Stimulated activated CD8-positive, alpha-beta memory T cell treated with anti-CD3 and anti-CD28 coated beads, Interleukin-4, amount 100 ng/mL, for 48 hours (primary cell): Measurements from ENCODE around the gene PRKCH.
A peak's percentile ranks its signal among the peaks of the same experiment; 100 is the strongest.

ENCODE experiments used
- DNase-seq: peaks from one replicate; pipeline ENCODE4 v3.0.0-alpha.2; 2020

Gene PRKCH

DNA sequence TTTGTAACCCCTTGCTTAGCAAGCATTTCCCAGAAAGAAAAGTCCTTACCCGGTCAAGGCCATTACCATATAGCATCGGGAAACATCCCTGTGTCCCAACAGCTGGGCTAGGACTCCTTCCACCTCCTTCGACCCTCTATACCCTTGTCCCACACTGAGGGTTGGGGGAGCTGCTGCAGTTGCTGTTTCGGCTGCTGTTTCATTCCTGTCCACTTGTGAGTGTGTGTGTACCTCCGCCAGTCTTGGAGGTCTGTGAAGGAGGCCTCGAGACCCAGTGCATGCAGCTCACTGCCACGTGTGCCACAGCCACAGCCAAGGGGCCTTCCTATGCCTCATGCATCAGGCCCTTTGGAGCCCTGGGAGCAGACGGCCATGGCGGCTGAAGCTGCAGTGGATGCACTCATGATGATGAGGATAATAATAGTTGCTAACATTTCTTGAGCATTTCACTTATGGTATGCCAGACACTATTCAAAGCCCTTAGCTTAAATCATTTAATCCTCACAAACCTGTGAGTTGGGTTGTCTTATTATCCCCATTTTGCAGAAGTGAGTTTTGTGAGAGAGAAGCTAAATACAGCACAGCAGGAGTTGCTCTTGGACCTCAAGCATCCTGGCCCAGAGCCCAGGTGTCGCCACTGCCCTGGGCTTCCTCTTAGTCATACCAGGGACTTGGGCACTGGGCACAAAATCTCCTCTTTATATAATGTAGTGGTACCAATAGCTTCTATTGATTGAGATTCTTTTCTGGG is 156.5 kb downstream of the PRKCH start:
- DNase-seq: peak; percentile 64

DNA sequence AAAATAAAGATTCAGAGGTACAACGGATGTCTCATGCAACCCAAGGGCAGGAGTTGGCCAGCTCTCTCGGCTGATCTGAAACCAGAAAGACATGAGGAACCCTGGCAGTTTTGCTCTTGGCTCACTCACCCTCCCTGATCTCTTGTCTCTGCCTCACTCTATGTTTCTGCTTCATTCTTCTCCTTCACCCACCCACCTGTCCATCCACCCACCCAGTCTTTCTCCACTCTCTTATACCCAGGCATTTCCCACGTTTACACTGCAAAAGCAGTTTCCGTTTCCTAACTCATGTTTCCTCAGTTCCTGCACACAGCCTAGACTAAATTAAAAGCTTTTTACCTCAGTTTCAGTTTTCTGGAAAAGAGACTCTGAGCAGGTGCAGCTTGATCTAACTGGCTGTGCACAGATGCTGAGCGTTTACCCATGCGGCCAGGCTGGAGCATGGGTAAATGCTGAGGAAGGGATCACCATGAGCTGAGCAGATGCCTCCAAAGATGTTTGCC is 157.6 kb downstream of the PRKCH start:
- DNase-seq: peak; percentile 57

DNA sequence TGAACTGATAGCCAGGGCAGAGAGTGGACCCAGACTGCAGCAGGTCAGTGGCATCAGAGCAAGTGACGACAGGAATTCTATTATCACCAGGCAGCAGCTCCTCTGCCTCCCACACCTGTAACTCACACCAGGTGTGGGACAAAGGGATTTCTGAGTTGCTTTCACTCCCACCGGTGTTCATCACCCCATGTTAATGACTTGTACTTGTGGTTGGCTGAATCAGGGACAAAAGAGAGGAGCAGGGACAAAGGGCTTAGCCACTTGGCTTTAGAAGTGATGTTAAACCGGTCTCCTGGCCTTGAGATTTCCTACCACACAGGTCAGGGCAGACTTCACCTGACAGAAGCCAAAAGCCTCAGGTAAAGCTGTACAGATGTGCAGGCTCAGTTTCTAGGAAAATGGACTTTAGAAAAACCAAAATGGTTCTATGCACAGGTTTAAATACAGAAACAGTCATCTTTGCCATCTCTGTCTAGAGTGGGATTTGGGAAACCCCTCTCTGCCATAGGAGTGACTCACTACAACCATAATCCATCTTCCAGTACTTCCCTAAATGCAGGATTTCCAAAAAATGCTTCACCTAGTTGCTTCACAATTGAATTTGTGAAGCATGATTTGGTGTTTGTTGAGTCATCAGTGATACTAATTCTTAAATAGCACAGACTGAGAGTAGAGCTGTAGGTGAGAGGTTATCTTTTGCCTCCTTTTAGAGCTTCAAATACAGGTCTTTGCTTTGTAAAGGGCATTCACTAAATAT is 158.5 kb downstream of the PRKCH start:
- DNase-seq: peak; percentile 28

DNA sequence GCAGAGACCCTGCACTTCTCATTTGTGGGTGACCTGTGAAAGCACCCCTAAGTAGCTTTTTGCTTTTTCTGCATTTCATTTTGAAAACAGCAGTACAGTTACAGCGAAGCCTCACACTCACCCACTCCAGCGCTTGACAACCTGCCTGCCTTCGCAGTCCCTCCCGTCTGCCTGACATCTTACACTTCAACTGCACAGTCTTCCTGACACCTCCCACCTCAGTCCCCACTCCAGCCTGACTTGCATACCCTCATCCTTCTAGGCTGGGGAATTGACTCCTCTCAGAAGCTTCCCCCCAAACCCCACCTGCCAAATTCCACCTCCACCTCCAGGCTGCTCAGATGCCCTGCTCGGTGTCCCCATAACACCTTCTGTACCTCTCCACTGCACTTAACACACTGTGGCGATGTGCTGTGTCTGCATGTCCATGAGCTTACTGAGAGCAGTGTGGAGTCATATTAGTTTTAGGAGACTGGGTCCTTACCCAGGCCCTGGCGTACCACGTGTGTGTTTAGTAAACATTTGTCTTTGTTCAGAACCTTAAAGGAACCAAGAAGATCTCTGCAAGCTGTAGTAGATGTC is 159.4 kb downstream of the PRKCH start:
- peak; percentile 30 for DNase-seq

DNA sequence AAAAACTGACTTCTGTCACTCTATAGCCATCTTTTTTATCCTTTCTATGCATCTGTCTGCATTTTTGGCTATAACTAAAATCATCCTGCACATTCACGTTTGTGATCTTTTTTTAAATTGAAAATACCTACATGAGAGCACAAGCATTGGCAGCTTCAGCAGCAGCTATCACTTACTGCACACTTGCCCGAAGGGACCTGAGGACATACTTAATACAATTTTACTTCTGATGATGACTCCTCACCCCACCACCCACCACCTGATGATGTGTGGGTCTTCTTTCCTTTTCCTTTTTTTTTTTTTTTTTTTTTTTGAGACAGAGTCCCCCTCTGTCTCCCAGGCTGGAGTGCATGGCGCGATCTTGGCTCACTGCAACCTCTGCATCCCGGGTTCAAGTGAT is 160.3 kb downstream of the PRKCH start:
- peak; percentile 19 for DNase-seq

DNA sequence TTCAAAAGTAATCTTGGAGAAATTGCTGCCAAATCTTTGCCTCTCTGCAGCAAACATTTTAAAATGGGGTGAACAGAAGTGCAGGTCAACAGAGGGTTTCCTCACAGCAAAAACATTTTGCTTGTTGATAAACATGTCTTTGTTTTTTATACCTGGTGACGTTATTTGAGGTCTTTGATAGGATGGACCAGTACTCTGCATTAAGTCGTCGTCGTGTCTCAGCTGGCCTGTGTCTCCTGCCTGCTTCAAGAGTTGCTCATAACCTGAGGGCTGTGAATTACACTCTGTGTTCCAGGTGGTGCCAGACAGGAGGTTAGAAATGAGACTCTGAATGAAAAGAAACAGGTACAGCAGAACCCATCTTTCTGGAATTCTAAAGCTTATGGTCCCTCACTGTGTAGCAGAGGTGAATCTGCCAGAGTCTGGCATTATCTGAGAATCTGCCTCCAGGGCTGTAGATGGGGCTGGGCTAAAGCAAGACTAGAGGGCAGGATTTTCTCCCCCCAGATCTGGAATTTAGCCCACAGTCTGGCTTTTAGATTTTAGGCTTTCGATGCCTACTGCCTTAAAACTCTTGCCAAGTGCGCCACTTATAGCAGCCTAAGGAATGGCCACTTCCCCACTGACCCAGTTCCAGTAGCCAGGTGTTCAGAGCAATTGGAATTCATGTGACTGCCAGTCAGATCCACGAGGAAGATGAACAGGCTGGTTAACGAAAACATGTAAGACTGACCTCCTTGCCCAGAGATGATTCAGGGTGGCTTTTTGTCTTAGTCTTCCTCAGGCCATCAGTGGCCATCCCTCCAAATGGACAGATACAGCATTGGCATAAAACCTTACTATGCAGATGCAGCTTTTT is 161.2 kb downstream of the PRKCH start:
- DNase-seq: peak; percentile 19

DNA sequence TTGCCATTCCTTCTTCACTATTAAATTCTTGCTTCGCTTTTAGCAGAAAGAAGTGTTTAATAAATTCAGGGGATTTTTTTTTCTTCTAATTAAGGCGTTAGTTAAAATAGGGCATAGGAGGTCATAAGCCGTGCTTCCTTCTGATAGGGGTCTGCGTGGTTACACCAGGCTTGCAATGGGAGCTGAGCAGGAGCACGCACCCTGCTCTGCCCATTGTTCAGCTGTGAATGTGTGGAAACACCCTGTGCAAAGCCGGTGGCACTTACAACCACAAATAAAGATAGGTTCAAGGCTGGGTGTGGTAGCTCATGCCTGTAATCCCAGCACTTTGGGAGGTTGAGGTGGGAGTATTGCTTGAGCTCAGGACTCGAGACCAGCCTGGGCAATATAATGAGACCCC is 162.1 kb downstream of the PRKCH start:
- DNase-seq: peak; percentile 21

DNA sequence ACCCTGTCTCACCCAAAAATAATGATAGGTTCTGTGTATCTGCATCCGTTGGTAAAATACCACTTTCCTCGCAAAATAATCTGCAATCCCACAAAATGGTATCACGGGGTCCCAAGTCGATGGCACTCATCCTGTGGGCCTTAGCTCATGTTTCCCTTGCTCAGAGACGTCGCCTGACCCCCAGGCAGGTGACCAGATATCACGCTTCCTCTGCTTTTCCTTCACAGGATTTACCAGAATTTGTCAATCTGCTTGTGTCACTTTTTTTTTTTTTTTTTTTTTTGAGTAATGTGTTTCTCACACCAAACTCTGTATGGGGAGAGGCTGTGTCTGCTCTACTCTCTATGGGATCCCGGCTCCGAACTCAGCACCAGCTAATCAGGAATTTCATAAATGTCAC is 162.7 kb downstream of the PRKCH start:
- peak; percentile 13 for DNase-seq

DNA sequence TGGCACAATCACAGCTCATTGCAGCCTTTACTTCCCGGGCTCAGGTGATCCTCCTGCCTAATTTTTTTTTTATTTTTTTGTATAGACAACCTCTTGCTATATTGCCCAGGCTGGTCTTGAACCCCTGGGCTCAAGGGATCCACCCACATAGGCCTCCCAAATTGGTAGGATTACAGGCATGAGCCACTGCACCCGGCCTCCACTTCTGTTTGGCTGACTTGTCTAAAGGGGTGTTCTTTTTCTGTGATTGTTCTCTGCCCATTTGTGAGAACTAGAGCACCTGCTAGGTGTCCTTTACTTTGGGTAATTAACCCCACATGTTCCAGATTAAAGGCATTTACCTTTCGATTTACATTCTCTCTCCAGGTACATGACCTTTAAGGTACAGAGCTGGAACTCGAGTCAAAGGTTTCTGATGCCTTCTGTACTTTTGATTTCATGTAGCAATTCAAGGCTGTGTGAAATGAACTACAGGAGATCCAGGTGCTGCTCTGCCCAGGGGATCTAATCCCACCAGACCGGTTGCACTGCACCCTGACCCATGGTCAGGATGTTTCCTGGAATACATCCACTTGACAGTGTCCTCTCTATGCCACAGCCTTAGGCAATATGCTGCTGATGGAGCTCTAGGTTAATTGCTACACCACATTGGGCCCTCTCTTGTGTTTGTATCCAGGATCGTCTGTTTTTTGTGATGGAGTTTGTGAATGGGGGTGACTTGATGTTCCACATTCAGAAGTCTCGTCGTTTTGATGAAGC is 163.6 kb downstream of the PRKCH start:
- peak; percentile 14 for DNase-seq

DNA sequence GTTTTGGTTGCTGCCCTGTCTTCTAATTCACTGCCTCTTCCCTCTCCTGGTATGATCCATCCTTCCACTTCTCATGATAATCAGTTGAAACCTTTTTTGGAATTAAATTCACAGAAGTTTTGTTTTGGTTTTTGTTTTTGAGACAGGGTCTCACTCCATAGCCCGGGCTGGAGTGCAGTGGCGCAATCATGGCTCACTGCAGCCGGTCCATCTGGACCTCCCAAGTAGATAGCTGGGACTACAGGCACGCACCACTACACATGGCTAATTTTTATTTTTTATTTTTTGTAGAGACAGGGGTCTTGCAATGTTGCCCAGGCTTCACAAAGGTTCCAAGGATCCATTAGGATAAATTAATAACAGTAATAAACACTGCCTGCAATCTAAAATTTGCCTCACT is 164.3 kb downstream of the PRKCH start:
- DNase-seq: no peak

DNA sequence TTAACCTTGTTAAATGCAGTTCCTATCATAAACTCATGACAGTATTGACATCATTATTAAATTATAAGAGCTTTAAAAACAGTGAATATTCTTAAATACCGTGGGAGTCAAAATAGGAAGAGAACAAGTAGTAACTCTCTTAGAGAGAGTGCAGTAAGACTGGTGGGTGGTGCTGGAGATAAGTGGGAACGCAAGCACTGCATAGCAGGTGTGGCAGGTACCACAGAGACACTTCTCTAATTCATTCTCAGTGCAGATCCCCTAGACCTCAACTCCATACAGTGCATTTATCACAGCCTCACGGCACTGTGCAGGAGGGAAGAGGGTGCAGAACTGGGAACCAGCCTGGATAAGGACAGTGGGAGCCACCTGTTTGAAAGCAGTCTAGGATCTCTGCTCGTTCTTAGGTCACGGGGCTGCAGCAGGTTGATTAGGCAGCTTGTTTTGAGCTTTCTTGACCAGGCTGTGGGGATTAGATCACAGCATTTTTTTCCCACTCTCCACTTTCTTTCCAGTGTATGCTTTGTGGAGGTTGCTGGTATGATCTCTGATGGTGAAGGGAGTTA is 165.6 kb downstream of the PRKCH start:
- peak; percentile 15 for DNase-seq

DNA sequence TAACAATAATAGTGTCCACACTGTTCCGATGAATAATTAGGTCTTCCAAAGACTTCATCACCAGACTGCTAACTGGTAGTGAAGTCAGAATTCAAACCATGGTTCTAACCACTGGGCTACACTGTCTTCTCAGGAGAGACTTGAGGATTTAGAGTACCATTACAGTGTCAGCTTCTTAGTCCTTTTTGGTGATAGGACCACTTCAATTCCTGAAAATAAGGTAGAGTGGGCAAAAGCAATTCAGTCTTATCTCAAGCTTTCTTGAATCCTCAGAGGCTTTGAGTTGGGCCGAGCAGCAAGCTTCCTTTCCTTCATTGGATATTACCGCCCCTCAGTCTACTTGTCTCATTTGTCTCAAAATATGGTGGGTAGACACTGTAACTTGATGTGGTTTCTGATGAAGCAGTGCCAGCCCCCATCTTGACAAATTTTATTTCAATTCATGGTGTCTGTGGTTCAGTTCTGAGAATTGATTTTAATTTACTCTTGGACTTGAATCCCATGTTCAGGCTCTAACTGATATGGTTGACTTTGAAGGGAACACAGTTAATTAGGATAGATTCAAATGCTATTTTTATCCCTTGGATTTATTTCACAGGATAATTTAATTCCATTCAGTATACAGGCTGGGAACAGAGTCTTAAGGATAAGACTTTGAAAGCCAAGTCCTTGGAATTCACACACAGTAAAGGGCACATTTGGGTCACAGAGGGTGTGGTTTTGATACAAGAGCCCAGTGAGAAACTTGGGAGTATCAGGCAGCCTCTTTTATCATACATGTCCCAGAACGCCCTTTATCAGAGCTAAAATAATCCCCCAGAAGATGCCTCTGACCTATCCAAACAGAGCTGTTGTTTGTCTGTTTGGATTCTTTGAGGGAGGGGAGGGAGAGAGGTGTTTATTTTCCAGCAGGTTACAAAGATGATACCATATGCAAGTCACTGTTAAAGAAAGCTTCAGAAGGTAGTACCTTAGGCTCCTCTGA is 167.3 kb downstream of the PRKCH start:
- peak; percentile 11 for DNase-seq

DNA sequence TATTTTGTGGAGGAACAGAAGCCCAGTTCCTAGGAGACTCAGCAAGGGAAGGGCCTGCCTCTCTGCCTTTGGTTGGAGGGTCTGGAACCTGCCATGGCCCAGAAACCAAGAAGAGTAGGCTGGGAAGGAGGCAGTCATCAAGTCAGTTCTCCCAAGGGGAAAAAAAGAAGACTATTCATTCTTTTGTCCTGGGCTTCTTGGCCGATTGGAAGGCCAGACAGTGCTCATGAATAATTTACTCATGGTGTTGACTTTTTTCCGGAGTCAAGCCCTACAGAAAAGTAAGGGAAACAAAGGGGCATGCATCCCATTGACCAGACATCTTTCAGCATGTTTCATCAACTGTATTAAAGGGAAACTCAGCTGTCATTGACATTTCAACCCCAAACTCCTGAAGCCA is 168.1 kb downstream of the PRKCH start:
- peak; percentile 14 for DNase-seq

DNA sequence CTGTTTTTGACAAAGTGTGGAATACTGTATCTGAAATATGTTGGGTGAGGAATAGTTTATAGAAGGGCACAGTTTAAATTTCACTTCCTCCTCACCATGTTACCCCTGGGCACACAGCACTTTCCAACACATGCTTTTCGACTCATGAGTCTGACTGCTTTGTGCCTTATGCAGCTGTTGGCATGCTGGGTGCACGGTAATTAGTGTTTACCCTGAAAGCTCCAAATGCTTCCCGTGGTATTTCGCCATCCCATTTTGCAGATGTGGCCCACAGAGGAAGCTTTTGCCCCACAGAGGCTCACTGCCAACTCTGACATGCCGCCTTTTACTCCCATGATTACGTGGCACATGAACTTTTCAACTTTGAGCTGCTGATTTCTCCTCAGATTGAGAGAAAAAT is 168.6 kb downstream of the PRKCH start:
- DNase-seq: no peak

DNA sequence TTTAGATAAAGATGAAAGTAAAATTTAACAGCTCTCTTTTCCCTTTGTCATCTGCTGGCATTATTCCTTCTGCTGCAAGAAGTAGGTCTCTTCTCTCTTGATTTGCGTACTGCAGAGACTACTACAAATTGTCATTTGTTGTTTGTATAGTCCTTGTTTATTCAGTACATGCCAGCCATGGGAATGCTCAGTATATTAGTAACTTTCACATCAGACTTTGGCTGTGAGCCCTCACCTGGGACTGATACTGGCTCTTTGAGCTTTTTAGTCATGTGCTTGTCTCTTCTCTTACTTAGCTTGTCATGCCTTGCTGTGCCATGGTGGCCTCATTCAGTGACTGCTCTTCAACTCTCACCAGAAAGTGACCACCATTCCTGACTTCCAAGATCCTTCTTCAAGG is 169.8 kb downstream of the PRKCH start:
- no peak for DNase-seq

DNA sequence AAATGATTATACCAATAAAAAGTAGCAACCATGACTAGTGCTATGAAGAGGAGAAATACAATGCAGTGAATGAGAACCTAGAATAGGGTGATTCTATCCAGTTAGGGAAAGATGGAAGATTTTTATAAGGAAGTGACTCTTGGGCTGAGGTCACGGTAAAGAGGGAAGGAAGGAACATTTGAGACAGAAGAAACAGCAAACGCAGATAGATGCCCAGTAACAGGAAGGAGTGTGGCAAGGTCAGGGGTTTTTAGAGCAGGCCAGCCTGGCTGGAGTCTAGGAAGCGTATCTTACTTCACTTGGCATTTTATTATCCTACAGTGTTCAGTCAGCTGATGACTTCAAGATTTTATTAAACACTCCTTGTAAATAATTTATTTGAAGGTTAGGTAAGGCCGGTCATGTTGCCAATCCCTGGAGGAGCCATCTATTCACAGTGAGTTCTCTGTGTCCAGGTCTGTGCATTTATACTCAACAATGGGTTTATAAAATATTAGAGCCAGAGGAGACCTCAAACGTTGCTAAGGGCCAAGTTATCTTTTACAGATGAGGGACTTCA is 170.6 kb downstream of the PRKCH start:
- DNase-seq: no peak

DNA sequence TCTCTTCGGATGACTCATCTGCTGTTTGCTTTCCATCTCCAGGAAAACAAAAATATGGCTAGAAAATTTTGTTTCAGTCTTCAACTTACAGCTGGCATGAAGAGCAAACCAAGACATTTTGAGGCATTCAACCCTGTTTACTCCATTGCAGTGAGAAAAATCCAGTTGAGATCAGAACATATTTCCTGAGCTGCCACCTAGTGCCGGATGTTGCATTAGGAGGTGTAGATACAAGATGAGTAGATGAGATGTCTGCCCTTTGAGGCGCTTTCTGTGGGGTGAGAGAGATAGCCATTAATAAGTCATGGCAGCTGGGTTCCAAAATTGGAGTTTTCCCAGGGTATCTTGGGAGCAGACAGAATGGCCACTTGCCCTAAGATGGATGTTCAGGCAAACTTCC is 171.1 kb downstream of the PRKCH start:
- DNase-seq: no peak

DNA sequence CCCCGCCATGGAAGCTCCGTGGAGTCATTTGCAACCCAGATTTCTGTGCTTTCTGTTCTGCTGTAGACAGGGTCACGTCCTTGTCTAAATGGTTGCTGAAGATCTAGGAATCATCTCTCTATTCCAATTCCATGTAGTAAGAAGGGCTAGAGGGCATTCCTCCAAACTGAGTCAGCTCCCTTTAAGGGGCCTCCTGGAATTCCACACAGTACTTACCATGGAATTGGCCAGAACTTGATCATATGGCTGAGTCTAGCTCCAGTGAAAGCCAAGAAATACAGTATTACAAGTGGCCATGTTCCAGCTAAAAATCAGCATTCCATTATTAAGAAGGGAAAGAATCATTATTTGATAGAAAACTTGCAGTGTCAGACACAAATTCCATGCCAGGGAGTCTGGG is 171.9 kb downstream of the PRKCH start:
- no peak for DNase-seq

DNA sequence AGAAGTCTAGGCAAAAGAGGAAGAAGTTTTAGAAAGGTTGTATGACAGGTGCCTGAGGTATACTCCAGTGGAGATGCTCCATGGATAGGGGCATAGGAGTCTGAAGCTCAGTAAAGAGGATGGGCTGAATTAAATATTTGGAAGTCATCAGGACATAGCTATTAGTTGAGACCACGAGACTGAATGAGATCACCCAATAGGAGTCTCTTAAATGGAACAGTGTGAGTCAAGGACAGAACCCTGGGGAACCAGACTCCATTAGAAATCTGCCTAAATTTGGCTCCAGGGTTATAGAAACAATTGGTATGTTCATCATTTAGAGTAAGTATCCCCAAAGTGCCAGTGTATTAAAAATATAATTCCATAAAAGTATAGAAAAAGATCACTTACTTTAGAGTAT is 172.6 kb downstream of the PRKCH start:
- no peak for DNase-seq

DNA sequence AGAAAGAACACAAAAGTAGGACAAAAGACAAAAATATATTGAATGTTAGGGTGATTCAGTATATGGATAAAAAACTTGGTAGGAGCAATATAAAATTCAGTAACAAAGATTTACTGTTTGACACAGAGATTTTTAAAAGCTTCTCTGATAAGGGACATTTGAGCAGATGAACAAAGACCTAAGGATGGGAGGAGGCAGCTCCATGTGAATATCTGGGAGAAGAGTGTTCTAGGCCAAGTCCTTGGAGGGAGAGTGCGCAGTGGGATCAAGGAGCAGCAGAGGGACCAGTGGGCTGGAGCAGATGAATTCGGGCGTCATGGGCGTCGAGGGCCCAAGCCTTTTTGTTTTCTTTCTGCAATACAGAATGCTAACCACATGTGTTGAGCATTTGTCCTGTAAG is 174.4 kb downstream of the PRKCH start:
- no peak for DNase-seq
